NCI-H446 (cell line): ENCODE results near the gene RAX2.
"Not testable (repeated sequence)": the region's sequence is repeated elsewhere in the genome, so short reads cannot be mapped to it uniquely, and the experiment has no call there.

ENCODE experiments used
- DNase-seq, 2 experiments: peaks; one replicate each; lab custom pipeline; 2025; lab: John Stamatoyannopoulos, UW

The RAX2 gene

DNA sequence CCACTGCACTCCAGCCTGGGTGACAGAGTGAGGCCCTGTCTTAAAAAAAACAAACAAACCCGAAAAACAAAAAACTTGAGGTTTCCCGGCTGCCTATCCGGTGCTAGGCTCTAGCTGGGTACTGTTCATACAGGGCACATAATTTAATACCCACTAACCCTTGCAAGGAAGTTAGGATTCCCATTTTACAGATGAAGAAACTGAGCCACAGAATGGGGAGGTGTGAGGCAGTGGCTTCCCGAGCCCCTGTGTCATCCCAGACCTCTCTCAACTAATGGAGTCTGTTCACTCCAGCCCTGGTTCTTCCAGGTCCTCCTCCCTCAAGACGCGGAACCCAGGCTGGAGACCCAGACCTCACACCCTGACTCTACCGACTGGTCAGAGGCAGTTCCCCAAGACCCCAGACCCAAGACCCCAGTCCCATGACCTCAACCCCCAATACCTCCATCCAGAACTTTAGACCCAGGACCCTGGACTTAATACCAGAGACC is 11.1 kb downstream of the RAX2 start:
- peak in 1 of 2 experiments; percentile 31 for DNase-seq

DNA sequence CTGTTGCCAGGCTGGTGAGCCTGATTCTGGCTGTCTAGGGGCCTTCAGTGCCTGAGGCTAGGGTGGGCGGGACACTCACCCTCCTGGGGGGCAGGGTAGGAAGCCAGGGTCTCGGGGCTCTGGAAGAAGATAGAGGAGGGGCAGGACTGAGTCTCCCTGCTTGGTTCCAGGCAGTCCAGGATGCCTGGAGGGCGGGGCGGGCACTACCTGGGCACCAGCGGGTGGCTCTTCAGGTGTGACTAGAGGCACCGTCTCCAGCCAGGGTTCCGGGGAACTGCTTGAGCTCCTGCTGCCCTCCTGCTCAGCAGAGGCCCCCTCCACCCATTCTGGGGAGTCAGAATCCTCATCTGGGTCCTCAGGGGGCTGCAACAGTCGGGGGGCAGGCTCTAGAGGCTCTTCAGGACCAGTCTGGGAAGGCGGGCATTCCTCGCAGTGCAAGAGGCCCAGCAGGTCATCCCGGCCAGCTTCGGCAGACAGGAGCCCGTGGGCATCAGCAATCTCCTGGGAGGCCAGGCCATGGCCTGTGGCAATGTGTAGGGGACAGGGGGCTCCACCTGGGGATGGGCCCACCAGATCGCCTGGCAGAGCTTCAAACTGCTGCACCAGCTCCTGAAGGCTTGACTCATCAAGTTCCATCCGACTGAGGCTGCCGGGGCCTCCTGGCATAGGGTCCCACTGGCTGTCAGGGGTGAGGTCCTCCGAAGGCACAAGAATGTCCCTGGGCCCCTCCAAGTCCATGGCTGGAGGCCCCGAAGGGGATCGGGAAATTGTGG is 12.4 kb downstream of the RAX2 start:
- DNase-seq = no peak

DNA sequence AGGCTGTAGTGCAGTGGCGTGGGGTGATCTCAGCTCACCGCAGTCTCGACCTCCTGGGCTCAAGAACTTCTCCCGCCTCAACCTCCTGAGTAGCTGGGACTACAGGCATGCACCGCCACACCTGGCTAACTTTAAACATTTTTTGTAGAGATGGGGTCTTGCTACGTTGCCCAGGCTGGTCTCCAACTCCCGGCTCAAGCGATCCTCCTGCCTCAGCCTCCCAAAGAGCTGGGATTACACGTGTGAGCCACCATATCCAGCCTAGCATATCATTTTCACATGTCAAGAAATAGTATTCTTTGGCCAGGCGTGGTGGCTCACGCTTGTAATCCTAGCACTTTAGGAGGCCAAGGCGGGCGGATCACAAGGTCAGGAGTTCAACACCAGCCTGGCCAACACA is 13.7 kb downstream of the RAX2 start:
- not testable (repeated sequence) for DNase-seq

DNA sequence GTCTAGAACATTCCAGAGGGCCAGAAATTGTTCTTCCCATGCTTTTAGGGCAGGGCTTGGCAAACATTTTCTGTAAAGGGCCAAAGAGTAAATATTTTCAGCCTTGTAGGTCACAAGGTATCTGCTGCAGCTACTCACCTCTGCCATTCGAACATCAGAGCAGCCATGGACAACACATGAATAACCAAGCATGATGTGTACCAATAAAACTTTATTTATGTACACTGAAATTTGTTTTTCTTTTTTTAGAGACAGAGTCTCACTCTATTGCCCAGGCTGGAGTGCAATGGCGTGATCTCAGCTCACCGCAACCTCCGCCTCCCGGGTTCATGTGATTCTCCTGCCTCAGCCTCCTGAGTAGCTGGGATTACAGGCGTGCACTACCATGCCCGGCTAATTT is 14.3 kb downstream of the RAX2 start:
- not testable (repeated sequence) for DNase-seq

DNA sequence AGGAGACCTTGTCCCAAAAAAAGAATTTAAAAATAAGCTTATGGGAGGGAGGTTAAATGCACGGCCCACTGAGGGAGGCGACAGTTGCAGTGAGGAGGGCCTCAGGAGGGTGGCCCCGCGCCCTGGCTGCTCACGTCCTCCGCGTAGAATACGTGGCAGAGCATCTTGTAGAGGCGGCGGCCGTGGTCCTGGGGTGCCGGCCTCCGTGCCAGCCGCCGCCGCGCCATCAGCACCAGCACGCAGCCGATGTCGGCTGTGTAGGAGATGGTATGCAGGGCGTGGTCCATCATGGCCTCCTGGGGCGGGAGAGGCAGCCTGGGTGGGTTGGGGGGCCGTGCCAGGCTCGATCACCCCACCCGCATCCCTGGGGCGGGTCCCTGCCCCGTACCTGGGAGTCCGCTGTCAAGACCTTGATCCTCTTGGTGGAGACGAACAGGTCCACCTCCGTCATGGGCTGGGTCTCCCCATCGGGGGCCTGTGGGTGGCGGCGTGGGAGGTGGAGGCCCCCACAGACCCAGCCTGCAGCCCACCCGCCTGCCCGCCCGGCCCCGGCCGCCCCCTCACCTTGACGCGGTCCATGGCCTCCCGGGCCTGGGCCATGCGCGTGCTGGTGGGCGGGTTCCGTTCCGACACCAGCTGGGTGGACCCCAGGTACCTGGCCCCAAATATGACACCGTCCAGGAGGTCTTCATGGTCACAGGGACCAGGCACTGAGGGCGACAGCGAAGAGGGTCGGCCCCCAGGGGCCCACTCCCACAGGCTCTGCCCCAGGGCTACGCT is 18.2 kb downstream of the RAX2 start:
- no peak for DNase-seq

DNA sequence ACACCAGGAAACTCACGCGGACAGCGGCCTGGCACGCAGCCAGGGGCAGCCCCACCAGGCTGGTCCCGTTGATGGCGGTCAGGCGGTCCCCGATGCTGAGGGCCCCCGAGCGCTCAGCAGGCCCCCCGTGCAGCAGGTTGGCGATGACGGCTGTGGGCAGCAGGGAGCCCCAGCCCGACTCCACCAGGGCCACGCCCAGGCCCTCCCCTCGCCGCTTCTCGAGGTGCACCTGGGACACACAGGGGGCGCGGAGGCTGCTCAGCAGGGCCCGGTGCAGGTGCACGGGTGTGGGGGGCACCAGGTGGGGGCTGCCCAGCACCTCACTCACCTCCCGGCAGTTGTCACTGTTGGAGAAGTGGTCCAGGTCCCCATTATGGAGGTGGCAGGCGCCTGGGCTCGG is 19.5 kb downstream of the RAX2 start:
- no peak for DNase-seq

DNA sequence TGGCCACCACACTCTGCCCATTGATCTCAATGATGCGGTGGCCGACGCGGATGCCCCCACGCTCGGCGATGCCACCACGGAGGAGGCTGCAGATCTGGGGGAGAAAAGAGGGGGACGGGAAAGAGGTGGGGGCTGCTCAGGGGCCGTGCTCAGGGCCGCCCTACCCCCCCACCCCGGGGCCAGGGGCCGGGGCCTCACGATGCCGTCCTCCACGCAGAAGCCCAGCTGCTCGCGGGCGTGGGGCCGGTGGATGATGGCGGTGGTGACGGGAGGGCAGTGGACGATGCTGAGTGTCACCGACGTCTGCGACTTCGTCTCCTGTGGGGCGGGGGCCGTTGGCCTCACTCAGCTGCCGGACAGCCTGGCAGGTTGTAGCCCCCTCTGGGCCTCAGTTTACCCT is 20.8 kb downstream of the RAX2 start:
- DNase-seq = no peak

DNA sequence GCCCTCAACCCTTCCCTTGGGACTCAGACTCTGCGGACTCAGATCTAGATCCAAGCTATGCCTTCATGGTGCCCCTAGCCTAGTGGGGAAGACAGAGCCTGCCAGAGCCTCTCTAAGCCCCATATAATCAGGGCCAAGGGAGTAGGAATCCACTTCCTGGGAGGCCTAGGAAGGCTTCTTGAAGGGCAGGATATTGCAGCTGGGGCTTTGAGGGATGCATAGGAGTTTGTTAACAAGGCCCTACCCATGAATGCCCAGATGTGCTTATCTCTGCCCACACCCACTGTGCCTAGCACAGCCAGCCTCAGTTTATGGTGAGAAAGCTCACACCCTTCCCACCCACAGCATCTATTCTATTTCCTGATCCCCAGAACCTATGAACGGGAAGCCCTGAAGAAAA is 21.8 kb downstream of the RAX2 start:
- DNase-seq = no peak

DNA sequence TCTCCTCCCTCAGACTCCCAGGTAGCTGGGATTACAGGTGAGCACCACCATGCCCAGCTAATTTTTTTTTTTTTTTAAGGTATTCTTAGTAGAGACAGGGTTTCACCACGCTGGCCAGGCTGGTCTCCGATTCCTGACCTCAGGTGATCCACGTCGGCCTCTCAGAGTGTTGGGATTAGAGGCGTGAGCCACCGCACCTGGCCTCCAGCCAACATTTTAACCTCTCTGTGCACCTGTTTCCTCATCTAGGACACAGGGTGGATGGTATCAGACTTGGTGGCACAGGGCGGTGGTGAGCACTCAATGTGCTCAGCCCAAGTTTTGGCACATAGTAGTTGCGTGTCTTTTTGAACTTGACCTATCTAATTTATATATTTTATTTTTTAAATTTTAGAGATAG is 23.1 kb downstream of the RAX2 start:
- no peak for DNase-seq

DNA sequence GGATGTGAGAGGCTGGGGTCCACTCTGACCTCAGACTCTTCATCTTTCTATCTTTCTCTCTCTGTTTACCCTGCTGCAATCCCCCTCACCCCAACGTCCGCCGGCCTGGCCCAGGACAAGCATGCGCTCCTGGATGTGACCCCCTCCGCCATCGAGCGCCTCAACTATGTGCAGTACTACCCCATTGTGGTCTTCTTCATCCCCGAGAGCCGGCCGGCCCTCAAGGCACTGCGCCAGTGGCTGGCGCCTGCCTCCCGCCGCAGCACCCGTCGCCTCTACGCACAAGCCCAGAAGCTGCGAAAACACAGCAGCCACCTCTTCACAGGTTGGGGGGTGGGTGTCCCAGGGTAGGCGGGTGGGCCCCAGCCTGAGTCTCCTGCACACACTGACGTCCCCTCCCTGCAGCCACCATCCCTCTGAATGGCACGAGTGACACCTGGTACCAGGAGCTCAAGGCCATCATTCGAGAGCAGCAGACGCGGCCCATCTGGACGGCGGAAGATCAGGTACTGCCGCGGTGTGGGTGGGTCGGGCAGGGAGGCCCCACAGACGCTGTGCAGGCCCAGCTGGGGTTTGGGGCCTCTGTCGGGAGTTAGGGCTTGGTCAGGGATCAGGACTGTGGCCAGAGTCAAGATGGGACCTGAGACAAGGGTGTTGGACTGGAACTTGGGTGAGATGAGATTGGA is 25.5 kb downstream of the RAX2 start:
- no peak for DNase-seq

DNA sequence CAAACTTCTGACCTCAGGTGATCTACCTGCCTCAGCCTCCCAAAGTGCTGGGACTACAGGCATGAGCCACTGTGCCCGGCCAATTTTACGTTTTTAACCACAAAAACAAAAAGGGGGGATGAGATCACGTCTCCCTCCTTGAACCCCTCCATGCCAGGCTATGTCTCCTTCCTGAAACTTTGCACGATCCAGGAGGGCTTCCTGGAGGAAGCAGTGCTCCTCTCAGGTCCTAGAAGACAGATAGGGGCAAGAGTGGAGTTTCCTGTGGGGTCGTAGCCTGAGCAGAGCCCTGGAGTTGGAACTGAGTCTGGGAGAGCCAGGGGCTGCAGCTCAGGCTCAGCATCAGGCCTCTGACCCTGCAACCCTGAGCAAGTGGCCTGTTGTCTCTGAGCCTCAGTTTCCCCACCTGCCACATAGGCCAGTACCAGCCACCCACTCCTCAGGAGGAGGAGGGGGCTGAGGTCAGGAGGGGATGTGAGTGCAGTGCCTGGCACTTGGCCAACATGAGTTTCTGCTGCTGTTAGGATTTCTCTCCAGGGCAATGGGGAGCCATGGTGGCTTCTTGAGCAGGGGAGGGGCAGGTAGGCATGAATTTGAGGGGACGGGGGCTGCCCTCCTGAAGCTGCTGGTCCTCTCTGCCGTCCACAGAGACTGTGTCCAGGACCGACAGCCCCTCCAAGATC is 26.5 kb downstream of the RAX2 start:
- no peak for DNase-seq

DNA sequence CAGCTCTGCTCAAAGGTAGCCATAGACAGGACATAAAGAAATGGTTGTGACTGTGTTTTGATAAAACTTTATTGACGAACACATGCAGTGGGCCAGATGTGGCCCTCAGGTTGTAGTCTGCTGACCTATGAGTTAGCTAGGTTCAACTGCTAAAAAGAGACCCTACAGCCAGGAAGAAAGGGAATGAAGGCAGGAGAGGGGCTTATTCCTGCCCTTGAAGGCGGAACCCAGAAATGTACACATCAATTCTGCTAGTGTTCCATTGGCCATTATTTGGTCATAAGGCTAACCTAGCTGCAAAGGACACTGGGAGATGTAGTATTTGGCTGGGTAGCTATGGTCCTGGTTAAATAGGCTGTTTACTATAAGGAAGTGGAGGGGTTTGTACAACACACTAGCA is 28.5 kb downstream of the RAX2 start:
- peak in 1 of 2 experiments; percentile 29 for DNase-seq

DNA sequence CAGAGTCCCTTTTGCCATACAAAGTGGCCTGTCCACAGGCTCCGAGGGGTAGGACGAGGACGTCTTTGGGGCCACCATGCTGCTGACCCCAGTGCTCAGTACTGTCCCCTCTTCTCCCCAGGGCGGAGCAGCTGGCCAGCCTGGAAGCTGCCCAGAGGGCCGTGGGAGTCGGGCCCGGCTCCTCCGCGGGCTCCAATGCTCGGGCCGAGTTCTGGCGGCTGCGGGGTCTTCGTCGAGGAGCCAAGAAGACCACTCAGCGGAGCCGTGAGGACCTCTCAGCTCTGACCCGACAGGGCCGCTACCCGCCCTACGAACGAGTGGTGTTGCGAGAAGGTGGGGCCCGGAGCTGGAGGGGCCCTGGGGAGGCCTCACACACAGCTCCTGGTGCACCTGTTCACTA is 31.6 kb downstream of the RAX2 start:
- DNase-seq = no peak

DNA sequence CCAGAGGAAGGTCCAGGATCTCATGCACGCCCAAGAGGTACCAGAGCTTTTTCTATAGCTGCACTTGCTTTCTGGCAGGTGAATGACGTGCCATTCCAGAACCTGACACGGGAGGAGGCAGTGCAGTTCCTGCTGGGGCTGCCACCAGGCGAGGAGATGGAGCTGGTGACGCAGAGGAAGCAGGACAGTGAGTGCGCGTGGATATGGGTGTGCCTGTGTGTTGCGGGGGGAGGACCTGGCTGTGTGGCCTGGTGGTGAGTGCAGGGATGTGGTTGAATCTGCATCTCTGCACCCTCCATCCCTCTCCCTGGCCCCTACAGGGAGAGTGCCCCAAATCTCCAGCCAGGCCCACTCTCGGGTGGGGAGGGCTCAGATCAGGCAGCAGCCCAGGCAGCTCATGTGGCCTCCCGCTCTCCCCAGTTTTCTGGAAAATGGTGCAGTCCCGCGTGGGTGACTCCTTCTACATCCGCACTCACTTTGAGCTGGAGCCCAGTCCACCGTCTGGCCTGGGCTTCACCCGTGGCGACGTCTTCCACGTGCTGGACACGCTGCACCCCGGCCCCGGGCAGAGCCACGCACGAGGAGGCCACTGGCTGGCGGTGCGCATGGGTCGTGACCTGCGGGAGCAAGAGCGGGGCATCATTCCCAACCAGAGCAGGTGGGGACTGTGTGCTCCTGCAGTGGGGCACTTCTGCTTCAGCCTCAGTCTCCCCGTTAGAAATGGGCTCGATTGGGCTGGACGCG is 33.4 kb downstream of the RAX2 start:
- DNase-seq = no peak

DNA sequence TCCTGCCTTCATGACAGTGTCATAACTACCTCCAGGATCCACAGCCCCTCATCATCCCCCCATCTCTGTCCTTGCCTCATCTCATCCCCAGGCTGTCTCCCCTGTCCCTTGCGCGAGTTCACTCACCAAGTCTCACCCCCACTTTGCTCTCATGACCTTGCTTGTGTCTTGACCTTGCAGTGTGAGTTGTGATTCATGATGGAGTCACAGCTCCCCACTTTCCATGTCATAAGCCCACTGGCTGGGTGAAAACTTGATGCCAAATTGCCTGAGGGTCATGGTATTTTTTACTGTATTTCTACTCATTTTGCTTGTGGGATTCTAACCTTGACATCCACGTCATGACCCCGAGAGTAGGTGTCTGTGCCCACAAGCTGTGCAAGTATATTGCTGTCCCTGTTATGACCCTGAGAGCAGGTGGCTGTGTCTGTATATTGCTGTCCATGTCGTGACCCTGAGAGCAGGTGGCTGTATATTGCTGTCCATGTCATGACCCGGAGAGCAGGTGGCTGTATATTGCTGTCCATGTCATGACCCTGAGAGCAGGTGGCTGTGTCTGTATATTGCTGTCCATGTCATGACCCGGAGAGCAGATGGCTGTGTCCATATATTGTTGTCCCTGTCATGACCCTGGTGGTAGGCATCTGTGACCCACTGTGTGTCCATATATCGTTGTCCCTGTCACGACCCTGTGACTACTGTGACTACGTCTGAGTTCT is 34.4 kb downstream of the RAX2 start:
- DNase-seq = no peak

DNA sequence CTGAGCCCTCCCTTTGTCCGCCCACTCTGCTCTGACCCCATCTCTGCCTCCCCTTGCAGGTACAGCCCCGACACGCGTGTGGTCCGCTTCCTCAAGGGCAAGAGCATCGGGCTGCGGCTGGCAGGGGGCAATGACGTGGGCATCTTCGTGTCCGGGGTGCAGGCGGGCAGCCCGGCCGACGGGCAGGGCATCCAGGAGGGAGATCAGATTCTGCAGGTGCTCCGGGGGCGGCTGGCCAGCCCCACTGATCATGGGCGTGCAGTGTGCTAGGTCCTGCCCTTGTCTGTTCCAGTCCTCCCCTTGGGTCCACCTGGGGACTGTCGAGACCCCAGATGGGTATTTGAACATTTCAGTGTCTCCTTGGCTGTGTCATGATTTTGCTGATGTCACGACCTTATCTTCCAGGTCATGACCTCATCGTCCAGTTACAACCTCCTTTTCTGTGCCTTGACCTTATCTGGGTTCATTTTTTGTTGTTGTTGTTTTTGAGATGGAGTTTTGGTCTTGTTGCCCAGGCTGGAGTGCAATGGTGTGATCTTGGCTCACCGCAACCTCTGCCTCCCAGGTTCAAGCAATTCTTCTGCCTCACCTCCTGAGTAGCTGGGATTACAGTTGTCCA is 35.8 kb downstream of the RAX2 start:
- no peak for DNase-seq

DNA sequence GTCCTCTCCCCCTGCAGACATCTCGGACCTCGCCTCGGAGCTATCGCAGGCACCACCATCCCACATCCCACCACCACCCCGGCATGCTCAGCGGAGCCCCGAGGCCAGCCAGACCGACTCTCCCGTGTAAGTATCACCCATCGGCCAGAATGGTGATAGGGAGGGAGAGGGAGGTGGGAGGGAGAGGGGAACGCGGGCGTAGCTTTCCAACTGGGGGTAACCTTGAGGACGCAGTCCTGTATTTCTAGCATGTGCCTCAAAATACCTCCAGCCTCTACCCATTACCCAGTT is 37.8 kb downstream of the RAX2 start:
- DNase-seq = no peak

DNA sequence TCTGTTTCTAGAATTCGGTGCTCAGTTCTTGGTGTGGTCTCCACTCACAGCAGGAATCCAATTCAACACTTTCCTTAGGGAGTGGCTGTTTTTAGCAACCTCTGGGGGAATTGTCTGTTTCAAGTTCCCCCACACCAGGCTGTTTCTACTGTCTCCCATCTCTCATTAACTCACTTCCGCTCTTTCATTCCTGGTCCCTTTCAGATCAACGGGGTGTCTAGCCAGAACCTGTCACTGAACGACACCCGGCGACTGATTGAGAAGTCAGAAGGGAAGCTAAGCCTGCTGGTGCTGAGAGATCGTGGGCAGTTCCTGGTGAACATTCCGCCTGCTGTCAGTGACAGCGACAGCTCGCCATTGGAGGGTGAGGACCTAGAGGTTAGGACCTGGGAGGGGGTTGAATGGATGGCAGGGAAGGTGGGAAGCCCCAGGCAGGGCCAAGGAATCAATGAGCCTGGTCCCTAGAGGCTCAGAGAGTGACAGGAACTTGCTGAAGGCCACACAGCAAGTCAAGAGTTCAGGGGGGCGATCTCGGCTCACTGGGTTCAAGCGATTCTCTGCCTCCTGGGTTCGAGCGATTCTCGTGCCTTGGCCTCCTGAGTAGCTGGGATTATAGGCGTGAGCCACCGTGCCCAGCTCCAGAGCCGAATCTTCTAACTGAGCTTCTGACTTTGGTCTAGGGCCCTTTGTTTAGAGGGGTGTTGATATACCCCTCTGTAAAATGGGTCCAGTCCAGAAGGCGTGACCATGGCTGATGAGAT is 38.3 kb downstream of the RAX2 start:
- DNase-seq = no peak

DNA sequence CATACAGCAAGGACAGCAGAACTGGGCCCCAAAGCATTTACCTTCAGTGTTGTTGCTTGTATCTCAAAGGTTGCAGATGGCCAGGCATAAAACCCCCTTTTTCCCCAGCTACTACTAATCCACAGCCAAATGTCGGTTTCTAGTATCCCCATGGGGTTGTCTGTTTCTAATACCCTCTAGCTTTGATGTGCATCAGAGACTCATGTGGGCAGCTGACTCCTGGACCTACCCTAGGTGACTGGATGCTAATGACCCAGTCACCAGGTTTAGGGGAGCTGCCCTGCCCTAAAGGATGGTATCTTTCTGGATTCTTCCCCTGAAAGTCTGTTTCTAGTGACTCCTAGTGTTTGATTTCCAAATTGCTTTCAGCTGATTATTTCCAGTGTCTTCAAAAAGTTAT is 39.9 kb downstream of the RAX2 start:
- no peak for DNase-seq

DNA sequence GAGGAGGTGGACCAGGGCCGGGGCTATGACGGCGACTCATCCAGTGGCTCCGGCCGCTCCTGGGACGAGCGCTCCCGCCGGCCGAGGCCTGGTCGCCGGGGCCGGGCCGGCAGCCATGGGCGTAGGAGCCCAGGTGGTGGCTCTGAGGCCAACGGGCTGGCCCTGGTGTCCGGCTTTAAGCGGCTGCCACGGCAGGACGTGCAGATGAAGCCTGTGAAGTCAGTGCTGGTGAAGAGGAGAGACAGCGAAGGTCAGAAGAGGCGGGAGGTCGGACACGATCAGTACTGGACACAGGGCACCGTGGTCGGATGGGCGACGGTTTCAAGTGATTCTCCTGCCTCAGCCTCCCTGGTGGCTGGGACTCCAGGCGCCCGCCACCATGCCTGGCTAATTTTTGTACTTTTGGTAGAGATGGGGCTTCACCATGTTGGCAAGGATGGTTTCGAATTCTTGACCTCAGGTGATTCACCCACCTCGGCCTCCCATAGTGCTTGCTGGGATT is 41.5 kb downstream of the RAX2 start:
- no peak for DNase-seq
